KOPT-K1 (cell line): ENCODE results near the gene UTS2R.
"Not testable (repeated sequence)": the region's sequence is repeated elsewhere in the genome, so short reads cannot be mapped to it uniquely, and the experiment has no call there.

Experiments
- H3K27ac ChIP-seq: fragments of 200-600 bp; sonication (generic); 2 replicates; pipeline ENCODE4 v1.5.1; 2016; ENCODE audit warnings: antibody characterized with exemption, mild to moderate bottlenecking, low read depth, low read length; ENCODE audit not compliant: poor library complexity, severe bottlenecking
- H3K36me3 ChIP-seq: fragments of 200-600 bp; sonication (generic); 2 replicates; pipeline ENCODE4 v1.5.1; 2017; ENCODE audit warnings: antibody characterized with exemption, mild to moderate bottlenecking, low read length, moderate library complexity; ENCODE audit not compliant: insufficient read depth
- H3K9me3 ChIP-seq: fragments of 200-600 bp; sonication (generic); 2 replicates; pipeline ENCODE4 v1.5.1; 2017; ENCODE audit warnings: antibody characterized with exemption, low read length, mild to moderate bottlenecking; ENCODE audit not compliant: insufficient read depth, poor library complexity, severe bottlenecking

Gene UTS2R

DNA sequence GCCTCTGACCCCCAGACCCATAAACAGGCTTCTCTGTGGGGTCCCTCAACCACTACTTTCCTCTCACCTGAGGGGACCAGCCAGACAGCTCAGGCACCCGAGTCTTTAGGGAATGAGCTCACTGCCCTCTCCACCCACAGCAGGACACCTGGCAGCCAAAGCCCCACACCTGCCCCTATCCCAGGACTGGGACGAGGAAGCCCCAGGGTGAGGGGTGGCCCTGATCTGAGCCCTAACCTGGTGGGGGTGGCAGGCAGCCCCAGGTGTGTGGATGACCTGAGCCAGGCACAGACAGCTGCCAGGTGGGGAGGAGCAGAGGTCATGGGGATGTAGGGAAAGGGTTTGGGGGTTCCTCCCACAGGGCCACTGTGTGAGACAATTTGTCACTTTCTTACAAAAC, 14.2 kb upstream of the UTS2R start:
- H3K36me3 ChIP-seq = no peaks in the 10 kb centered on the region
- no peaks in the 10 kb centered on the region for H3K9me3 ChIP-seq
- no peak overlapping the region for H3K27ac ChIP-seq

DNA sequence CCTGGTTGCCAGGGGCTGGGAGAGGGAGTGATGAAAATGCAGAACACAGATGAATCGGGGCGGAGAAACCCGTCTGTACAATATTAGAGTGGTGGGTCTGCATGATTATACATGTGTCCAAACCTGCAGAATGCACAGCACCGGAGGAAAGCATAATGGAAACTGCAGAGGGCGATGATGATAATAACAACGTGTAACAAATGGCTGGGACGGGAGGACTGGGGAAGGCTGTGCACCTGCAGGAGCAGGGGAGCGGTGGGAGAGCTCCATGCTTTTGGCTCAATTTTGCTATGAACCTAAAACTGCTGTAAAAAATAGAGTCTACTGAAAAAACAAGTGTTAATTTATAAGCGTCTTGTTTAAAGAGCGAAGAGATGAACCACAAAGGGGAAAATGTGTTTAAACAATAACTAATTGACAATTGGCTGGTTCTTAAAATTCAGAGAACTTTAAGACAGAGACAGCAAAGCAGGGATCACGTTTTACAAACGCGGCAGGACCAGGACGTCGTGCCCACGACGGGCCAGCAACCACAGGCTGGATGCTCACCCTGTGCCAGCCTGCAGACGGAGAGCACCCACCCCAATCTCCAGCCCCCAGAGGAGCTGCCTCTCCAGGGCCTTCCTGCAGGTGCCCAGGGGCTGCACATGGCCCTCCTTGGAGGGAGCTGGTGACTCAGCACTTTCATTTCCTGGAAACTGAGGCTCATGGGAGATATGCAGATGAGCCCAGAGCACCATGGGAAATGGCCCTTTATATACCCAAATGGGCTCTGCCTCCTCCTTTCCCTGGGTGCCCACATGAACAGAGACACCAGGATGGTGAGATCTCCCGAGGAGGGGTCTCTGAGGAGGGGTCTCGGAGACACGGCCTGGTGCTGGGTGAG, 12.9 kb upstream of the UTS2R start, which contains the start of gene TEX19:
Gene TEX19 (plus strand): TSS at position 783 of the 886 bp plus-strand sequence. CDS start 2,904 bp downstream, outside the sequence.
- Histone ChIP-seq H3K27ac (peak within 1 kb of the TSS; percentile 57), H3K9me3 (no peaks in the 10 kb centered on the region), H3K36me3 (no peaks in the 10 kb centered on the region)

- H3K9me3 ChIP-seq, H3K36me3 ChIP-seq: not testable (repeated sequence)
- peak overlapping the region; percentile 57 for H3K27ac ChIP-seq
Measured at GRCh38 chr17:82359451-82360074, 12.0 kb upstream of the UTS2R start.

- no peaks in the 10 kb centered on the region for H3K9me3 ChIP-seq
- H3K36me3 ChIP-seq = no peaks in the 10 kb centered on the region
- H3K27ac ChIP-seq = no peak overlapping the region
Measured at GRCh38 chr17:82361885-82362633, 9.5 kb upstream of the UTS2R start.

DNA sequence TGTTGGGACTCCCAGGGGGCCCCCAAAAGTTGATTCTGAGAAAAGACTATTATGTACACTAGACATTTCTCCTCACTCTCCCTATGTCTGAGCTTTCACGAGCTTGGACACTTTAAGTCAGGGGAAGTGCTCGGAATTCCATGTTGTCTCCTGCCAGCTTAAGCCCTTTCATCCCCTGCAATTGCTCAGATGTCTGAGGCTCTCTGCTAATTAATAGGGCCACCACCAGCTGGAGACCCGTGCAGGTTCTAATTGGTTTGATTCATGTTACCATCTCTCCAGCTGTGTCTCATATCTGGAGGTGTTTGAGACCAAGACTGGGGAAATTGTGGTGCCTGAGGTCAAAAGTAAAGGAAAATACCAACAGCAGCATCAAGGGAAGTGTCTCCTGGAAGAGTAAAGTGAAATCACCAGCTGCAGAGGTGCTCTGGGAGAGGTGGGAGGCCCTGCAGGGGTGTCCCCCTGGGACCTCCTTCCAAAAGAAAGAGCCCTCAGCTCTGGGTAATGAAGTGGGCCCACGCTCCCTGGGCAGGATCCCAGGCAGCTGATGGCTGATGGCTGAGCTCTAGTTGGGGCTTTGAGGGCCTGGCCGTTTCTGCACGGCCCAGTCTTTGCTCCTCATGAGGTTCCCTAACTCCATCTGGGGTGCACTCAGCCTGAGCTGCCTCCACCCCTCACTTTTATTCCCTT, 5.8 kb upstream of the UTS2R start:
- no peaks in the 10 kb centered on the region for H3K36me3 ChIP-seq
- no peaks in the 10 kb centered on the region for H3K9me3 ChIP-seq

DNA sequence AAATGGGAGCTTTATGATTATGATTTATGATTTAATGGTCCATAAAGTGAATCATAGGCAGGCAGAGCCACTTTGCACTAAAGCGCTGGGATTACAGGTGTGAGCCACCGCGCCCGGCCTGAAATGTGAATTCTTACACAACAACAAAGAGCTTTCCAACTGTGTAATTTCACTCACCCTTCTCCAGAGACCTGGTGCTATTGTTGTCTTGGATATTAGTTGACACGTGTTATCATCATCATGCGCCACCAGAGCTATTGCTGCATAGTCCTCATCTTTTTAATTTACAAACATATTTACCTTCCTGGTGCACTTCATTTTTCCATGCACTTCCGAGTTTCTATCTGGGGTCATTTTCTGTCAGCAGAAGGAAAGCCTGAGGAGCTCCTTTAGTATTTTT, 4.8 kb upstream of the UTS2R start:
- H3K36me3 ChIP-seq = no peaks in the 10 kb centered on the region
- H3K9me3 ChIP-seq = no peaks in the 10 kb centered on the region
- H3K27ac ChIP-seq = no peak overlapping the region

More for the DNA sequence above, 5.8 kb upstream of the UTS2R start:
- no peak overlapping the region for H3K27ac ChIP-seq

DNA sequence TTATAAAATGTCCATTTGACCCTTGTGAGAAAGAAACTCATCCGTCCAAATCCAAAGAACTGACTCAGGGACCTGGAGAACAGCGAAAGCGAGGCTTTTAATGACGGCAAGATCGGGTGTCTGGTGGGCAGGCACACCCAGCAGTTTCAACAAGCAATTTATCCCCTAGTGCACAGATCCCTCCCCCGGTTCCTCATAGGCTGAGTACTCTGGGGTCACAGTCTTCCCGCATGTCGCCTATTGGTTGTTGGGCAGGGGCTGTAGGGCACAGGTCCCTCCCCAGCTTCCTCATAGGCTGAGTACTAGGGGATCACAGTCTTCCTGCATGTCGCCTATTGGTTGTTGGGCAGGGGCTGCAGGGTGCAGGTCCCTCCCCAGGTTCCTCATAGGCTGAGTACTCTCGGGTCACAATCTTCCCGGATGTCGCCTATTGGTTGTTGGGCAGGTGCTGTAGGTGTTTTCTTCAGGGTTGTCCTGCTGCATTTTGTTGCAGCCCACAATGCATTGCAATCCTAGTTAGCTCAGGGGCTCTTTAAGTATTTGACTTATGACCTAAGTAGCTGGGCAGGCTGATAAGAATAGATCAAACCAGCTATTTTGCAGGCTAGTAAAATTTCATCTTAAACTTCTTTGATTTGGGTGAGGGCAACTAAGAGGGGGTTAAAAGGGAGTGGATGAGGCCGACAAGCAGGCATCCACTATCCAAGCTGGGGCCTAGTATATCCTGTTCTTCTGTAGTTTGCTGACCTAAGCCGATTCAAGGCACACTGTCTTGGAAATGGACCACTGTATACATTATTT, 3.6 kb upstream of the UTS2R start:
- Histone ChIP-seq H3K9me3 (no peaks in the 10 kb centered on the region), H3K36me3 (no peaks in the 10 kb centered on the region), H3K27ac (peak overlapping the region; percentile 48)

- H3K36me3 ChIP-seq = no peaks in the 10 kb centered on the region
- H3K27ac ChIP-seq = no peak overlapping the region
- H3K9me3 ChIP-seq = no peaks in the 10 kb centered on the region
Measured at GRCh38 chr17:82369211-82369610, 2.4 kb upstream of the UTS2R start.

DNA sequence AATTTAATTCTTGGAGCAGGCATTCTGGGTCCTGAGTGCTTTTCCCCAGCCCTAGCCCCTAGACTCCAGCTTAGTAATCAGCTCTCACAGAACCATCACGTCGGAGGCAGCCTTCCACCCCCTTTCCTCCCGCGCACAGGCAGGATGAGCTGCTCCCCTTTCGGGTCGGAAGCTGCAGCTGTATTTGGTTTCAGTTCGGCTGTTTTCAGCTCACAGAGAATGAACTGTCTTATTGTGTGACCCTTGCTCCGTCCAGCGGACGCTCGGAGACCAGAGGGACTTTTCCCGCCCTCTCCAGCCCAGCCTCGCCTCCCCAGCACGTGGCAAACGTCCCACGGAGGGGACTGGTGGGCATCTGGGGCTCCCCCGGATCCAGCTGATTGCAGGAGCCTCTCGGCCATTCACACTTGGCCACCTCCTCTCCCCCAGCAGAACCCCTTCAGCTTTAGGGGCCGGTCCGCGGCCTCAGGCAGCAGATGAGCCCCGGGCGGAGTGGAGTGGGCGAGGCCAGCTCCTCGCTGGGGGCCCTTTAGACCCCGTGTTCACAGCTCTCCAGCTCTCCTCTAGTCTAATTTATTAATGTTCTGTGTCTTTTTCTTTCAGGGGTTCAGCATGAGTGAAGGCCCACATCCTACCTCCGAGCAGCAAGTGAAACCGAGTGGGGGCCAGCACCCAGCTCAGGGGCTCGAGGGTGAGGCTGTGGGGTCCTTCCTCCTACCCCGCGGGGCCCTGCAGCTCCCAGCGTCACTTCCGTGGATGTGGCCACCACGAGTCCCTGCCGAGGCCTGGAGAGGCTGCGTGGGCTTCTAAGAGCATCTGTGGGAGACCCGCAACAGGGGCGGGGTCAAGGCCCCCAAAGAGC, 863 bp upstream of the UTS2R start:
- H3K27ac ChIP-seq = no peak overlapping the region

DNA sequence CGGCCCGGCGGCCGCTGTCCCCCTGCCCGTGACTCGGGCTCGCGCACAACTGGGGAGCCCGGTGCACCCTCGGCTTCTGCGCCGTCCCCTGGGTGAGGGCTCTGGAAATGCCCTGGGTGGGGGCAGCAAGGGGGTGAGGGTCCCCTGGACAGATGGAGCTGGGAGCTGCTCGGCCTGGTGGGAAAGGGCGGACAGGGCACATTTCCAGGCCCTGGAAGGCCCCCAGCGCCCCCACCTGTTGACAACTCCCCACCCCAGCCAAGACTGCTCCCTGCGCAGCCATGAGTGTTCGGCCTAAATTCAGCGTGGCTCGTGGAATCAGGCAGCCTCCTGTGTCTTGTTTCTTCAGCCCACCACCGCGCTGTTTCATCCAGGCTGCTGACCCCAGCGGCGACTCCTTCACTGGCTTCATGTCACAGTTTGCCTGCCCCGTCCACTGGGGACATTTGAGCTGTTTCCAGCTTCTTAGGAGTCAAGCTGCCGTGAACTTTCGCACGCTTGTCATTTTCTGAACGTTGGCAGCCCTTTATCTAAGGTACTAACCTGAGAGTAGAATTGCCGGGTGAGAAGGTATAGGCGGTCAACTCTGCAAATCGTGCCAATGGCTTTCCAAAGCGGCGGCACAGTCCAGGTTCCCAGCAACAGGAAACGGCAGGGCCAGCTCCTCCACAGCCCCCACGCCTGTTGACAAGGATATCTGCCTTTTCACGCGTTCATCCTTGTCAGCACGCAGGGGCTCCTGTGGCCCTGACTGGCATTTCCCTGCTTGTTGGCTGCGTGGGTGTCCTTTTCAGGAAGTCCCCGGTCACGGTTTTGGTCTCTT, 895 bp downstream of the UTS2R start:
- no peak overlapping the region for H3K27ac ChIP-seq
- H3K36me3 ChIP-seq = no peaks in the 10 kb centered on the region
- no peaks in the 10 kb centered on the region for H3K9me3 ChIP-seq

More for the DNA sequence above, 863 bp upstream of the UTS2R start:
- Histone ChIP-seq H3K9me3 (no peaks in the 10 kb centered on the region), H3K36me3 (no peaks in the 10 kb centered on the region)

DNA sequence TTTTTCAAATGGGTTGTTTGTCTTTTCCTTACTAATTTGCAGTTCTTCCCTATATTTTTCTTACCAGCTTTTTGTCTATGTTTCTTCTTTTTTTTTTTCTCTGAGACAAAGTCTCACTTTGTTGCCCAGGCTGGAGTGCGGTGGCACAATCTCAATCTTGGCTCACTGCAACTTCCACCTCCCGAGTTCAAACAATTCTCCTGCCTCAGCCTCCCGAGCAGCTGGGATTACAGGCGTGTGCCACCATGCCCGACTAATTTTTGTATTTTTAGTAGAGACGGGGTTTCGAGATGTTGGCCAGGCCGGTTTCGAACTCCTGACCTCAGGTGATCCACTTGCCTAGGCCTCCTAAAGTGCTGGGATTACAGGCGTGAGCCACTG, 1.5 kb downstream of the UTS2R start:
- not testable (repeated sequence) for H3K36me3 ChIP-seq, H3K9me3 ChIP-seq, H3K27ac ChIP-seq

GRCh38 chr17:82373731-82374625, 2.4 kb downstream of the UTS2R start:
- Histone ChIP-seq H3K27ac (no peak overlapping the region), H3K36me3 (no peaks in the 10 kb centered on the region)

More at GRCh38 chr17:82373731-82374625, 2.4 kb downstream of the UTS2R start:
- H3K9me3 ChIP-seq = no peaks in the 10 kb centered on the region
